Right lobe of liver (tissue), 6 donors: ENCODE data around the gene ITPR2. TPM values are rescaled to one million over a fixed set of nuclear protein-coding genes. Genes with fewer than 3 reads are reported as not detected.
"Not testable (repeated sequence)": the region's sequence is repeated elsewhere in the genome, so short reads cannot be mapped to it uniquely, and the experiment has no call there.

Experiments
- ATAC-seq, 4 donors: fragments of 200-7000 bp; cut with Tn5 transposase; one replicate each; pipeline ENCODE4 v1.9.1; 2020; ENCODE audit warnings: mild to moderate bottlenecking in 4 of 4, moderate library complexity in 4 of 4
- DNase-seq, 3 donors: peaks; one replicate each; pipeline ENCODE4 v3.0.0-alpha.2; 2020
- H3K27ac ChIP-seq, 3 donors: fragments of 200-600 bp; one replicate each; pipeline ENCODE4 v1.8.0; 2022
- H3K27me3 ChIP-seq, 2 donors: fragments of 200-600 bp; one replicate each; pipeline ENCODE4 v1.8.0; 2022
- H3K36me3 ChIP-seq, 4 donors: fragments of 200-600 bp; sonication (generic) in 1 of 4; one replicate each; pipeline versions ENCODE4 v1.5.1 to v1.8.0; 2017 to 2022; ENCODE audit warnings: control low read depth in 1 of 4
- H3K4me1 ChIP-seq, 4 donors: fragments of 200-600 bp; sonication (generic) in 1 of 4; one replicate each; pipeline versions ENCODE4 v1.5.1 to v1.8.0; 2017 to 2022; ENCODE audit warnings: control low read depth in 1 of 4
- H3K4me3 ChIP-seq, 3 donors: fragments of 200-600 bp; one replicate each; pipeline ENCODE4 v1.8.0; 2022
- H3K9me3 ChIP-seq, 4 donors: fragments of 200-600 bp; sonication (generic) in 1 of 4; one replicate each; pipeline versions ENCODE4 v1.5.1 to v1.8.0; 2017 to 2022; ENCODE audit warnings: control low read depth in 1 of 4
- POLR2A ChIP-seq: fragments of 450-650 bp; IDR thresholded peaks from one replicate; pipeline ENCODE4 v1.6.1; 2017; ENCODE audit warnings: antibody characterized with exemption, mild to moderate bottlenecking
- WGBS: methylation state at CpG from one replicate; pipeline ENCODE4 v1.1.6; 2018; ENCODE audit warnings: low coverage, low lambda C conversion rate; ENCODE audit not compliant: insufficient coverage; ENCODE audit errors: missing lambda C conversion rate; 5-methylcytosine and 5-hydroxymethylcytosine counted together
- intact Hi-C, 2 donors: fragments of 100-400 bp; cut with DNase I; formaldehyde crosslinking; loops; one replicate each; pipeline versions ENCODE4 v1.11.2 to v1.14.1; 2022
- total RNA-seq, 6 experiments: library from RNA; depleted of rRNA in 2 of 6; stranded (reverse); fragments of >200 nt in 2 of 6; fragmentation: NEBNext Ultra II Directional in 3 of 6; extraction: Animal tissue kit (Norgen Biotek cat#: 25700) in 3 of 6; gene quantifications; one replicate each; pipeline versions ENCODE4 v1.1.0 to v1.2.4, GENCODE V29; 2016 to 2023
- TF ChIP-seq, protein P1 (sequence below), 4 donors: fragments of 200-600 bp in 3 of 4; fragments of 450-650 bp in 1 of 4; IDR thresholded peaks; one replicate each; pipeline versions ENCODE4 v1.5.1 to v1.8.0; 2016 to 2022; ENCODE audit warnings: antibody characterized with exemption in 4 of 4, mild to moderate bottlenecking in 2 of 4
- donor health status: DM: no; HTN: yes; CAD: no.
- donor health status: DM: no; HTN: no; CAD: no.
- donor health status: DM: no; HTN: no; CAD: no.
- donor health status: DM: no; HTN: yes; CAD: no.
- donor health status: DM: no; HTN: yes; CAD: no.

The ITPR2 gene
- total RNA-seq, 6 experiments from 2014 or later = 39.3 to 114 (median 57.2) TPM

DNA sequence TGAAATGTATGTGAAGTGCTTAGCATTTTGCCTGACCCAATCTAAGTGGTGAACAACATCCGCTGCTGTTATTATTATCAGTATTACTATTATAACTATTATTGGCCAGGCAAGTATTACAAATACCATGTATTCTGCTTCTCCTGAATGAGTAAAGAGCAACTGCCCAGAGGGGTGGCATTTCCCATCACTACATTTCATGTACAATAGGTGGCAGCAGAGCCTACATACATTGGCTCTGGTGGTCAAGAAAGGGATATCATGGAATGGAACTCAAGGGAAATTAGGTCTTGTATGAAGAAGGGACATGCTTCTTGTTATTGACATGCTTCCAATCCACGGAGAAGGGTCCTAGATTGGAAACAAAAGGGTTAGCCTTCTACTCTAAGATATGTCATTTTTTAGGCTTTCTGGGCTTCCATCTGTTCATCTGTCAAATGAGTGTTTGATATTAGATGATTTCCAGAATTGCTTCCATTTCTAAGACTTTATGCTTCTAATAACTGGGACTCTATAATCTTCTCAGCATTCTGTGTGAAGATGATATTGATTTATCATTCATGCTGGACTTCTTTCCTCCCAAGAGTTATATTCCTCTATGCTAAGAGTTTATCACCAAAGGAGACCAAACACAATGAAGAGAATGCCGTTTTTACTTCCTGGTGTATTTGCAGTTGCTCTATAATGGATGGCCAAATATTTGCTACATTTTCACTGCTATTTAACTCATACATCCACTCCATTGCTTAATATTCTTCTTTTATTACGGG, 398.5 kb downstream of the ITPR2 start:
- no peaks in the 10 kb centered on the region for H3K27me3 ChIP-seq
- ATAC-seq (peak; percentile 57 to 69 (median 65)), DNase-seq (no peak)
- WGBS = 56% methylated on average over 4 of the region's 4 CpGs
- peaks cover 0 to 10% (median 2%) of the 10 kb centered on the region in 4 donors for H3K4me1 ChIP-seq
- no peaks in the 10 kb centered on the region for H3K9me3 ChIP-seq
- intact Hi-C loops = no loop called here
- TF ChIP-seq, protein P1, sequence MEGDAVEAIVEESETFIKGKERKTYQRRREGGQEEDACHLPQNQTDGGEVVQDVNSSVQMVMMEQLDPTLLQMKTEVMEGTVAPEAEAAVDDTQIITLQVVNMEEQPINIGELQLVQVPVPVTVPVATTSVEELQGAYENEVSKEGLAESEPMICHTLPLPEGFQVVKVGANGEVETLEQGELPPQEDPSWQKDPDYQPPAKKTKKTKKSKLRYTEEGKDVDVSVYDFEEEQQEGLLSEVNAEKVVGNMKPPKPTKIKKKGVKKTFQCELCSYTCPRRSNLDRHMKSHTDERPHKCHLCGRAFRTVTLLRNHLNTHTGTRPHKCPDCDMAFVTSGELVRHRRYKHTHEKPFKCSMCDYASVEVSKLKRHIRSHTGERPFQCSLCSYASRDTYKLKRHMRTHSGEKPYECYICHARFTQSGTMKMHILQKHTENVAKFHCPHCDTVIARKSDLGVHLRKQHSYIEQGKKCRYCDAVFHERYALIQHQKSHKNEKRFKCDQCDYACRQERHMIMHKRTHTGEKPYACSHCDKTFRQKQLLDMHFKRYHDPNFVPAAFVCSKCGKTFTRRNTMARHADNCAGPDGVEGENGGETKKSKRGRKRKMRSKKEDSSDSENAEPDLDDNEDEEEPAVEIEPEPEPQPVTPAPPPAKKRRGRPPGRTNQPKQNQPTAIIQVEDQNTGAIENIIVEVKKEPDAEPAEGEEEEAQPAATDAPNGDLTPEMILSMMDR (IDR thresholded peaks at IDR 0.05) = peak; percentile 40 to 84 (median 46)
- TF ChIP-seq POLR2A = no peak
- peaks cover 0 to 10% (median 2%) of the 10 kb centered on the region in 4 donors for H3K36me3 ChIP-seq
- H3K4me3 ChIP-seq = no peak overlapping the region
- H3K27ac ChIP-seq = no peak overlapping the region

DNA sequence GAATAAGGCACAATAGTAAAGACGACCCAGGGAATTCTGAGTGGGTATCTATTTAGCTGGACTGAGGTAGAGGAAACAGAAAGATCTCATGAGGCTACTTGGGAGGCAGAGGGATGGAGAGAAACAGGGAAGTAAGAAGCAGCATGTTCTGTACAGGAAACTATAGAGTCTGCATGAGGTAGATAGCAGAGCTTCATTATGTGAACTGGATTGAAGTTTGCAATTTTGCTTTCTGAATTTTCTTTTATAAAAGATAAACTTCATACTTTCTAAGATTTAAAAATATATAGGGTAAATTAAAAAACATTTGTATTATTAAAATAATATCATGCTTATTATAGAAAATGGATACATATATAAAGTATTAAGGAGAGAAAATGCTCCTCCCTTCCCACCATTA, 399.3 kb downstream of the ITPR2 start:
- DNase-seq, H3K4me3 ChIP-seq, intact Hi-C loops, H3K36me3 ChIP-seq, H3K27me3 ChIP-seq, H3K9me3 ChIP-seq, ATAC-seq, H3K27ac ChIP-seq: not testable (repeated sequence)
- WGBS = 63% methylated on average over 1 of the region's 1 CpG
- peaks cover 0 to 17% (median 2%) of the 10 kb centered on the region in 4 donors for H3K4me1 ChIP-seq

DNA sequence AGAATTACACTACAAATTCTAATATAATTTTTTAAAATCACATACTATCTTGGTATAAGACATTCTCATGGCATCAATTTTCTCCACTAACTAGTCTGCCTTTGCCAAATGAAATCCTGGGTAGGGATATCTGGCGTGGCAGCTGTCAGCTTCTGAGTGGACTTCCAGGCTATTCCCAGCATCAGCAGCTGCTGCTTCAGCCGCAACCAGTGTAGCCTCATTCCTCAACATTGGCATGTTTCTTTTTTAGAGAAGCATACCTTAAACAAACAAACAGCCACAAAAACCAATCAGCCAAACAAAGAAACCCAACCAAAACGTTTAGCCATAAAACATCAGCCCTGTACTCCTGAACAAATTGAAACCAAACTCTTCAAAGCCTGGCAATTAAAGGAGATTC, 401.8 kb downstream of the ITPR2 start:
- intact Hi-C loops = no loop called here
- Histone ChIP-seq H3K9me3 (no peaks in the 10 kb centered on the region), H3K36me3 (no peaks in the 10 kb centered on the region), H3K4me1 (peaks cover 0 to 18% (median 2%) of the 10 kb centered on the region in 4 donors), H3K27me3 (no peaks in the 10 kb centered on the region), H3K4me3 (no peak overlapping the region), H3K27ac (no peak overlapping the region)
- ATAC-seq (no peak), DNase-seq (no peak)
- WGBS = 38% methylated on average over 3 of the region's 3 CpGs
- TF ChIP-seq POLR2A = no peak
- TF ChIP-seq, protein P1 (IDR thresholded peaks at IDR 0.05) = no peak

DNA sequence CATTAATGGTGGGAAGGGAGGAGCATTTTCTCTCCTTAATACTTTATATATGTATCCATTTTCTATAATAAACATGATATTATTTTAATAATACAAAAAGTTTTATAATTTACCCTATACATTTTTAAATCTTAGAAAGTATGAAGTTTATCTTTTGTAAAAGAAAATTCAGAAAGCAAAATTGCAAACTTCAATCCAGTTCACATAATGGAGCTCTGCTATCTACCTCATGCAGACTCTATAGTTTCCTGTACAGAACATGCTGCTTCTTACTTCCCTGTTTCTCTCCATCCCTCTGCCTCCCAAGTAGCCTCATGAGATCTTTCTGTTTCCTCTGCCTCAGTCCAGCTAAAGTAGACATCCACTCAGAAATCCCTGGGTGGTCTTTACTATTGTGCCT, 402.4 kb downstream of the ITPR2 start:
- H3K27me3 ChIP-seq, DNase-seq, H3K4me3 ChIP-seq, ATAC-seq, H3K27ac ChIP-seq, H3K9me3 ChIP-seq, H3K36me3 ChIP-seq, intact Hi-C loops: not testable (repeated sequence)
- H3K4me1 ChIP-seq = peaks cover 0 to 18% (median 2%) of the 10 kb centered on the region in 4 donors

DNA sequence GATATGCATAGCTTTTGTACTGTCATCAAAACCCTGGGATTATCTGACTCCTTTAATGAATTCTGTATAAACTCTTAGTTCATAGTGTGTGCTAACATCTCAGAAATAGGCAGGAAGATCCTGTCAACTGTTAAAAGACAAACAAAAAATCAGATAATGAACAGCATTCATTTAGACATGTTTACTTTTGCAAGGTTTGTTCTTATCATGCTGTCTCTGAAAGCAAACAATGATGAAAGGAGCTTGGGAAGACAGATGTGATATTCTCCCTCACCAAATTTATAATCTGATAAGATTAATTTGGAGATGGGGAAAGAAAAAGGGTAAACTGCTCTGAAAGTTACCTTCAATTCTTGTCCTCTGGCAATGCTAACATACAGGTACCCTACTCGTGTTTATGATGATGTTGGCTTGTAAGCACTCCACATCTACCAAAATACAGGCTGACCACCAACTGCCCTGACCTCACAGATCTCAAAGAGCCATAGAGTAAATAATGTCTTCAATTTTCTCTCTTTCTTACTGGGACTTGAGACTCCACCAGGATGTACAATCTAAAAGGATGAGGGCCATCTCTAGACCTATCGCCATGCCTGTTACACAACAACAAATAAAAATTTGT, 403.8 kb downstream of the ITPR2 start:
- peak; percentile 63 to 89 (median 82) for ATAC-seq
- 19% methylated on average over 2 of the region's 2 CpGs for WGBS

More for the DNA sequence above, 403.8 kb downstream of the ITPR2 start:
- Histone ChIP-seq H3K4me1 (peaks cover 0 to 14% (median 0%) of the 10 kb centered on the region in 4 donors), H3K27me3 (no peaks in the 10 kb centered on the region), H3K4me3 (no peak overlapping the region), H3K36me3 (no peaks in the 10 kb centered on the region), H3K9me3 (no peaks in the 10 kb centered on the region), H3K27ac (no peak overlapping the region)
- intact Hi-C loops = no loop called here
- DNase-seq = no peak
- TF ChIP-seq, protein P1 (IDR thresholded peaks at IDR 0.05) = no peak
- TF ChIP-seq POLR2A = no peak
